Hepatocyte (in vitro differentiated cells): ENCODE measurements around the gene ST6GALNAC5. TPM values are rescaled to one million over a fixed set of nuclear protein-coding genes. Genes with fewer than 3 reads are reported as not detected.

ENCODE experiments used
- DNase-seq: peaks from one replicate; pipeline ENCODE4 v3.0.0-alpha.2; 2016; ENCODE audit warnings: low spot score
- H2AFZ ChIP-seq: fragments of 200-600 bp; sonication (generic); 2 replicates; pipeline ENCODE4 v1.6.0; 2016; ENCODE audit warnings: antibody characterized with exemption, mild to moderate bottlenecking
- H3K27ac ChIP-seq: fragments of 200-600 bp; sonication (generic); 2 replicates; pipeline ENCODE4 v1.5.1; 2016; ENCODE audit warnings: mild to moderate bottlenecking
- H3K27me3 ChIP-seq: fragments of 200-600 bp; sonication (generic); 2 replicates; pipeline ENCODE4 v1.6.1; 2016
- H3K36me3 ChIP-seq: fragments of 200-600 bp; sonication (generic); replicated peaks from 2 replicates; pipeline ENCODE4 v1.5.1; 2016; ENCODE audit warnings: low read depth; ENCODE audit not compliant: insufficient read depth
- H3K4me1 ChIP-seq: fragments of 200-600 bp; sonication (generic); 2 replicates; pipeline ENCODE4 v1.5.1; 2016; ENCODE audit warnings: mild to moderate bottlenecking, moderate library complexity; ENCODE audit not compliant: insufficient read depth
- H3K4me2 ChIP-seq: fragments of 200-600 bp; sonication (generic); 2 replicates; pipeline ENCODE4 v1.6.0; 2016
- H3K4me3 ChIP-seq: fragments of 200-600 bp; sonication (generic); 2 replicates; pipeline ENCODE4 v1.5.1; 2016; ENCODE audit warnings: mild to moderate bottlenecking
- H3K79me2 ChIP-seq: fragments of 200-600 bp; sonication (generic); 2 replicates; pipeline ENCODE4 v1.6.0; 2017; ENCODE audit warnings: mild to moderate bottlenecking
- H3K9me2 ChIP-seq: fragments of 200-600 bp; sonication (generic); replicated peaks from 2 replicates; pipeline ENCODE4 v1.6.0; 2017; ENCODE audit warnings: mild to moderate bottlenecking; ENCODE audit not compliant: insufficient read depth
- H3K9me3 ChIP-seq: fragments of 200-600 bp; sonication (generic); 2 replicates; pipeline ENCODE4 v1.5.1; 2016; ENCODE audit warnings: low read depth, mild to moderate bottlenecking
- H4K20me1 ChIP-seq: fragments of 200-600 bp; sonication (generic); 2 replicates; pipeline ENCODE4 v1.6.0; 2016; ENCODE audit warnings: mild to moderate bottlenecking; ENCODE audit not compliant: insufficient read depth, poor library complexity, severe bottlenecking
- EZH2 ChIP-seq: fragments of 200-600 bp; sonication (generic); IDR thresholded peaks from 2 replicates; pipeline ENCODE4 v1.6.1; 2016; ENCODE audit warnings: antibody characterized with exemption, mild to moderate bottlenecking, borderline replicate concordance
- EZH2phosphoT487 ChIP-seq: fragments of 200-600 bp; sonication (generic); IDR thresholded peaks from one replicate; pipeline ENCODE4 v1.6.1; 2018; ENCODE audit warnings: antibody characterized with exemption, mild to moderate bottlenecking, low read depth, moderate library complexity; ENCODE audit not compliant: unreplicated experiment, severe bottlenecking
- WGBS: methylation state at CpG from one replicate; pipeline ENCODE4 v1.1.6; 2016; ENCODE audit warnings: low lambda C conversion rate; ENCODE audit errors: missing lambda C conversion rate; 5-methylcytosine and 5-hydroxymethylcytosine counted together
- polyA plus RNA-seq: library from polyadenylated mRNA; unstranded; fragments of >200 nt; fragmentation: Nextera tagmentation; extraction: Ambion mirVana; gene quantifications from 2 replicates; pipeline ENCODE4 v1.2.1, GENCODE V29; 2016
- total RNA-seq: library from RNA; depleted of rRNA; stranded (reverse); fragments of >200 nt; gene quantifications from 2 replicates; pipeline ENCODE4 v1.2.3, GENCODE V29; 2014
- TF ChIP-seq, protein P1 (sequence below): fragments of 200-600 bp; sonication (generic); IDR thresholded peaks from 2 replicates; pipeline ENCODE4 v1.5.1; 2016; ENCODE audit warnings: antibody characterized with exemption, mild to moderate bottlenecking; ENCODE audit not compliant: poor library complexity

ST6GALNAC5 gene
- total and polyA plus RNA-seq, 2 experiments from 2014 or later, result 3.6 to 3.7 TPM

DNA sequence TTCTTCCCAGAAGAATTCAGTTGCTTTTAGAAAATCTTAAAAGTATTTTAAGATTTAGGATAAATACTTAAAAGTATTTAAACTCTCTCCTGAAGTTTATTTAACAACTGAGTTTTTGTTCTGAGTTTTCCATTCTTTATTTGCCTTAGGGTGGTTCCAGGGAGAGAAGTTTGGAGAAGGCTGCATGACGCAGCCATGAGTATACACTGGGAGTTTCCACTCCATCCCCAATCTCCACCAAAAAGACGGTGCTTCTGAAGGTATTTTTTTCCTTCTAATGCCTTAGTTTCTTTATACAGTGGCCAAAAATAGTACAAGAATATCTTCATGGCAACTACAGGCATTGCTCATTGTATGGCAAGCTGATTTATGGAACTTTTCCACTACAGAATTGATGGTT, 122.7 kb downstream of the ST6GALNAC5 start:
- Histone ChIP-seq H2AFZ (no peak overlapping the region), H3K27ac (no peak overlapping the region), H3K4me1 (no peaks in the 10 kb centered on the region), H3K4me2 (no peak overlapping the region), H4K20me1 (no peaks in the 10 kb centered on the region), H3K27me3 (no peaks in the 10 kb centered on the region), H3K9me3 (no peaks in the 10 kb centered on the region), H3K36me3 (no peaks in the 10 kb centered on the region), H3K79me2 (no peaks in the 10 kb centered on the region), H3K9me2 (no peaks in the 10 kb centered on the region), H3K4me3 (no peak overlapping the region)
- no peak for DNase-seq
- TF ChIP-seq, protein P1, sequence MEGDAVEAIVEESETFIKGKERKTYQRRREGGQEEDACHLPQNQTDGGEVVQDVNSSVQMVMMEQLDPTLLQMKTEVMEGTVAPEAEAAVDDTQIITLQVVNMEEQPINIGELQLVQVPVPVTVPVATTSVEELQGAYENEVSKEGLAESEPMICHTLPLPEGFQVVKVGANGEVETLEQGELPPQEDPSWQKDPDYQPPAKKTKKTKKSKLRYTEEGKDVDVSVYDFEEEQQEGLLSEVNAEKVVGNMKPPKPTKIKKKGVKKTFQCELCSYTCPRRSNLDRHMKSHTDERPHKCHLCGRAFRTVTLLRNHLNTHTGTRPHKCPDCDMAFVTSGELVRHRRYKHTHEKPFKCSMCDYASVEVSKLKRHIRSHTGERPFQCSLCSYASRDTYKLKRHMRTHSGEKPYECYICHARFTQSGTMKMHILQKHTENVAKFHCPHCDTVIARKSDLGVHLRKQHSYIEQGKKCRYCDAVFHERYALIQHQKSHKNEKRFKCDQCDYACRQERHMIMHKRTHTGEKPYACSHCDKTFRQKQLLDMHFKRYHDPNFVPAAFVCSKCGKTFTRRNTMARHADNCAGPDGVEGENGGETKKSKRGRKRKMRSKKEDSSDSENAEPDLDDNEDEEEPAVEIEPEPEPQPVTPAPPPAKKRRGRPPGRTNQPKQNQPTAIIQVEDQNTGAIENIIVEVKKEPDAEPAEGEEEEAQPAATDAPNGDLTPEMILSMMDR, result no peak
- no peak for TF ChIP-seq EZH2phosphoT487
- TF ChIP-seq EZH2, result no peak
- WGBS, result 82% methylated on average over 2 of the region's 2 CpGs

DNA sequence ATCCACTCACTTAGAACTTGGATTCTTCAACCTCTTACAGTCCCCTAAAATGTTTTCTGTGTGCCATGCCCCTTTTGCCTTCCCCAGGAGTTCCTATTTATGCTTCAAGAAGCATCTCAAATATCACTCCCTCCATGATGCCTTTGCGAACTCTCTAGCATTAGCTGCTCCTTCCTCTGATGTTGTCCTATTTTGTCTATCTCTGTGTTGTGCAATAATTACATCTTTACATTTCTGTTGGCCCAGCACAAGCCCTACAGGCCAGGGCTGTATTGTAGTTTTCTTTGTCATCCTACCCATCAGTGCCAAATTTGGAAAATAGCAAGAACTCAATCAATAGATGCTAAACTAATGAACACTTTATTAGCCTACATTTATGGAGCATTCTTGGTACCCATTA, 125.8 kb downstream of the ST6GALNAC5 start:
- H2AFZ ChIP-seq, result no peak overlapping the region
- H4K20me1 ChIP-seq, result no peaks in the 10 kb centered on the region
- no peaks in the 10 kb centered on the region for H3K79me2 ChIP-seq
- H3K27me3 ChIP-seq, result no peaks in the 10 kb centered on the region
- 96% methylated on average over 1 of the region's 1 CpG for WGBS
- TF ChIP-seq EZH2 (no peak), EZH2phosphoT487 (no peak)
- TF ChIP-seq, protein P1, result no peak
- H3K4me1 ChIP-seq, result no peaks in the 10 kb centered on the region
- DNase-seq, result no peak
- no peak overlapping the region for H3K4me2 ChIP-seq
- no peak overlapping the region for H3K27ac ChIP-seq
- H3K36me3 ChIP-seq, result no peaks in the 10 kb centered on the region
- H3K9me2 ChIP-seq, result no peaks in the 10 kb centered on the region
- H3K9me3 ChIP-seq, result no peaks in the 10 kb centered on the region
- no peak overlapping the region for H3K4me3 ChIP-seq

DNA sequence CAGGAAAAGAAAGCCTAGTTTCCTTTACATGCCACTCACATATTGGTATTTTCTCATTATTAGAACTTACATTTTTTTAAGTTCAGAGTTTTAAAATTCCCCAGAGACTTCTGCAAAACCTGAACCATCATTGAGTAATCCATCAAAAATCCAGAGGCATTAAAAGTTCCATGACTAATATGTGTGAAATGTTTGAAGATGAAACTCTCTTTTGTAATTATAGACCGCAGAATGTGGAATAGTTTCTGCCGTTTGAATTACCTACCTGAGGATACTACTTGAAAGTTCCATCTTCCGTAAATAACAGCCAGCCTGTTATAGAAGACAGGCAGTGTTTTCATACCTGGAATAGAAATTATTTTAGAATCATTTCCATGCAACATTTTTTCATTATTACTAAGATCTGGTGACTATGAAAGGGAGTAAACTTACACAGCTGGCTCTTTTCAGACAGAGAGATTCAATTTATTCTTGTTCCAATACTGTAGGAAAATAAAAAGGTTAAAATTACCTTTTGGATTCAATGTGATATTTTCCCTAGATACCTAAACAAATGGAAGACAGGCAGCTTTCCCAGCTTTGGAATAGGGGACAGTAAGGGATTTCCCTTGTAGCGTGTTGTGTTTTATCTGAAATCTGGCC, 131.4 kb downstream of the ST6GALNAC5 start:
- TF ChIP-seq, protein P1, result no peak
- no peak for TF ChIP-seq EZH2phosphoT487
- TF ChIP-seq EZH2, result no peak
- no peak overlapping the region for H3K4me2 ChIP-seq

More for the DNA sequence above, 131.4 kb downstream of the ST6GALNAC5 start:
- no peaks in the 10 kb centered on the region for H3K9me2 ChIP-seq
- no peaks in the 10 kb centered on the region for H3K79me2 ChIP-seq
- no peaks in the 10 kb centered on the region for H4K20me1 ChIP-seq
- DNase-seq, result no peak
- peak overlapping the region; percentile 44 for H3K27ac ChIP-seq
- H3K27me3 ChIP-seq, result no peaks in the 10 kb centered on the region
- no peak overlapping the region for H2AFZ ChIP-seq
- H3K9me3 ChIP-seq, result no peaks in the 10 kb centered on the region
- WGBS, result 84% methylated on average over 4 of the region's 4 CpGs
- no peaks in the 10 kb centered on the region for H3K4me1 ChIP-seq
- H3K36me3 ChIP-seq, result no peaks in the 10 kb centered on the region
- no peak overlapping the region for H3K4me3 ChIP-seq
